ENCODE results near the gene TRAF5.
"Not testable (repeated sequence)": the region's sequence is repeated elsewhere in the genome, so short reads cannot be mapped to it uniquely, and the experiment has no call there.

The TRAF5 gene

GRCh38 chr1:211318576-211319280 lies 7.9 kb upstream of the TRAF5 start:
- Mint-ChIP-seq H3K9me3 (no peaks in the 10 kb centered on the region), H3K4me3 (no peak overlapping the region), H3K36me3 (ENCODE audit: insufficient read depth) (peaks cover 7% of the 10 kb centered on the region), H3K27me3 (no peaks in the 10 kb centered on the region), H3K27ac (ENCODE audit: low read depth) (no peak overlapping the region), H3K4me1 (no peaks in the 10 kb centered on the region)
- ATAC-seq (replicated peaks; ENCODE audit: extremely low read depth, poor library complexity, severe bottlenecking) (no peak), DNase-seq (ENCODE audit: low spot score in 2 of 2) (no peak)

DNA sequence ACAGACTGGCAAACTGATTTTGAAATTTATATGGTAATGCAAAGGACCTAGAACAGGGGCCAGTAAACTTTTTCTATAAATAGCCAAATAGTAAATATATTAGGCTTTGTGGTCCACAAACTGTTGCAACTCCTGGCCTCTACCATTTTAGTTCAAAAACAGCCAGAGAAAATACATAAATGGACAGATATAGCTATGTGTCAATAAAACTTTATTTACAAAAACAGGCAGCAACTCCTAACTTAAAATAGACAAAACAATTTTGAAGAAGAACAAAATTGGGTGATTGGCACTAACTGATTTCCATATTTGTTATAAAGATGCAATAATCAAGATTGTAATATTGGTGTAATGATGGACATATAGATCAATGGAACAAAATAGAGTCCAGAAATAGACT lies 6.7 kb upstream of the TRAF5 start:
- no peak for ATAC-seq (replicated peaks; ENCODE audit: extremely low read depth, poor library complexity, severe bottlenecking)
- Mint-ChIP-seq H3K36me3 (ENCODE audit: insufficient read depth) (peaks cover 6% of the 10 kb centered on the region), H3K27ac (ENCODE audit: low read depth) (no peak overlapping the region), H3K9me3 (no peaks in the 10 kb centered on the region), H3K27me3 (no peaks in the 10 kb centered on the region), H3K4me1 (no peaks in the 10 kb centered on the region), H3K4me3 (no peak overlapping the region)
- no peak for DNase-seq (ENCODE audit: low spot score in 2 of 2)

- Mint-ChIP-seq H3K27ac (ENCODE audit: low read depth) (no peak overlapping the region), H3K9me3 (no peaks in the 10 kb centered on the region), H3K36me3 (ENCODE audit: insufficient read depth) (peaks cover 3% of the 10 kb centered on the region), H3K4me3 (no peak overlapping the region), H3K27me3 (no peaks in the 10 kb centered on the region), H3K4me1 (peaks cover 7% of the 10 kb centered on the region)
- DNase-seq (ENCODE audit: low spot score in 2 of 2) (no peak), ATAC-seq (replicated peaks; ENCODE audit: extremely low read depth, poor library complexity, severe bottlenecking) (no peak)
These were observed 5.7 kb upstream of the TRAF5 start for GRCh38 chr1:211320980-211321379.

- H3K36me3 Mint-ChIP-seq (ENCODE audit: insufficient read depth); H3K27ac Mint-ChIP-seq (ENCODE audit: low read depth); DNase-seq (ENCODE audit: low spot score in 2 of 2); H3K9me3 Mint-ChIP-seq; ATAC-seq (replicated peaks; ENCODE audit: extremely low read depth, poor library complexity, severe bottlenecking); H3K4me3 Mint-ChIP-seq; H3K27me3 Mint-ChIP-seq: not testable (repeated sequence)
- H3K4me1 Mint-ChIP-seq: peaks cover 12% of the 10 kb centered on the region
These were observed 5.0 kb upstream of the TRAF5 start for GRCh38 chr1:211321646-211322045.

- DNase-seq (ENCODE audit: low spot score in 2 of 2) (peak; percentile 43 to 58), ATAC-seq (replicated peaks; ENCODE audit: extremely low read depth, poor library complexity, severe bottlenecking) (peak; percentile 71)
- H3K9me3 Mint-ChIP-seq: no peaks in the 10 kb centered on the region
- peaks cover 11% of the 10 kb centered on the region for H3K36me3 Mint-ChIP-seq (ENCODE audit: insufficient read depth)
- no peaks in the 10 kb centered on the region for H3K27me3 Mint-ChIP-seq
- peaks cover 25% of the 10 kb centered on the region for H3K4me1 Mint-ChIP-seq
- no peak overlapping the region for H3K4me3 Mint-ChIP-seq
- no peak overlapping the region for H3K27ac Mint-ChIP-seq (ENCODE audit: low read depth)
These were observed 3.2 kb upstream of the TRAF5 start for GRCh38 chr1:211323156-211324063.

DNA sequence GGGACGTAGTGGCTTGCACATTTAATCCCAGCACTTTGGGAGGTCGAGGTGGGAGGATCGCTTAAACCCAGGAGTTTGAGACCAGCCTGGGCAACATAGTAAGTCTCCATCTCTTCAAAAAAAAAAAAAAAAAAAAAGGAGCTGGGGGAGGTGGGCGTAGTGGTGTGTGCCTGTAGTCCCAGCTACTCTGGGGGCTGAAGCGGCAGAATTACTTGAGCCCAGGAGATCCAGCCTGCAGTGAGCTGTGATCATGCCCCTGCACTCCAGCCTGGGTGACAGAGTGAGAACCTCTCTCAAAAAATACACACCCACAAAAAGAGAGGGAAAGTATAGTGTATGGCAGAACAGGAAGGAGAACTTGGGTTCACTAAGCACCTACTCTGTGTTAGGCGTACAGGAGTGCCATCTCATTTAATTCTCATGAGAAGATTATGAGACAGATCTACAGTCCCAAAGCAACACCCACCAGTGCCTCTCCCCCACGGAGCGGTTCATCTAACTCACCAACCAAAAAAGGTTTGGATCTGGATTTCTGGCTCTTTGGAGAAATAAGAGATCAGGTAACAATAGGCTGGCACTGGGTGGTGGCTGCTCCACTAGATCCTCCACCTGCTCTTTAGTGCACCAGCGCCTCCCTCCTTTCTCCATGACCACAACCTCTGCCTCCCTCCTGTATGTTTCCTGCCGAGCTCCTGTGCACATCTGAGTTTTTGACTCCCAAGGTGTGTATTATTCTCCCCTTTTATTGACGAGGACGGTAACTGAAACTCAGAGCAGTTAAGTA lies 1.4 kb upstream of the TRAF5 start:
- Mint-ChIP-seq H3K4me3 (peak overlapping the region; percentile 88), H3K27me3 (no peaks in the 10 kb centered on the region), H3K9me3 (no peaks in the 10 kb centered on the region), H3K4me1 (peaks cover 43% of the 10 kb centered on the region), H3K36me3 (ENCODE audit: insufficient read depth) (peaks cover 14% of the 10 kb centered on the region), H3K27ac (ENCODE audit: low read depth) (peak overlapping the region; percentile 96)
- no peak for DNase-seq (ENCODE audit: low spot score in 2 of 2)
- no peak for ATAC-seq (replicated peaks; ENCODE audit: extremely low read depth, poor library complexity, severe bottlenecking)

DNA sequence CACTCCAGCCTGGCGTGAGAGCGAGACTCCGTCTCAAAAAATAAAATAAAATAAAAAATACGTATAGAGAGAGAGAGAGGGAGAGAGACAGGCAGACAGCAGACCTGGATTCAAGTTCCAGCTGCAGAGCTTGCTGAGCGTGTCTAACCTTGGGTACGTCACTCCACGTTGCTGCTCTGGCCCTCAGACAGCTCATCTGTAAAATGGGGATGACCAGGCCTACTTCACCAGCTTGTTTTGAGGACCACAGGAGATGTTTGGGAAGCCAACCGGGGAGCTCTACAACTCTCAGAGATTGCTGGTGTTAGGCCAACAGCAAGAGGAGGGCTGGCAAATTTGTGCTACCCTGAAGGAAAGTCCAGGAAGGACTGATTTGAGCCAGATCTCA lies 499 bp upstream of the TRAF5 start:
- Mint-ChIP-seq H3K27ac (ENCODE audit: low read depth) (peak overlapping the region; percentile 96), H3K9me3 (no peaks in the 10 kb centered on the region), H3K27me3 (no peaks in the 10 kb centered on the region), H3K36me3 (ENCODE audit: insufficient read depth) (peaks cover 17% of the 10 kb centered on the region), H3K4me1 (peaks cover 52% of the 10 kb centered on the region), H3K4me3 (peak overlapping the region; percentile 88)
- DNase-seq (ENCODE audit: low spot score in 2 of 2) (no peak), ATAC-seq (replicated peaks; ENCODE audit: extremely low read depth, poor library complexity, severe bottlenecking) (no peak)

- ATAC-seq (replicated peaks; ENCODE audit: extremely low read depth, poor library complexity, severe bottlenecking): peak; percentile 47
- Mint-ChIP-seq H3K36me3 (ENCODE audit: insufficient read depth) (peaks cover 17% of the 10 kb centered on the region), H3K4me1 (peaks cover 63% of the 10 kb centered on the region), H3K9me3 (no peaks in the 10 kb centered on the region), H3K4me3 (peak overlapping the region; percentile 88), H3K27ac (ENCODE audit: low read depth) (peak overlapping the region; percentile 95), H3K27me3 (no peaks in the 10 kb centered on the region)
- no peak for DNase-seq (ENCODE audit: low spot score in 2 of 2)
These were observed 801 bp downstream of the TRAF5 start for GRCh38 chr1:211327346-211327921.

GRCh38 chr1:211328084-211328694 lies 1.6 kb downstream of the TRAF5 start:
- Mint-ChIP-seq H3K4me3 (peak overlapping the region; percentile 88), H3K9me3 (no peaks in the 10 kb centered on the region), H3K36me3 (ENCODE audit: insufficient read depth) (peaks cover 17% of the 10 kb centered on the region), H3K27ac (ENCODE audit: low read depth) (peak overlapping the region; percentile 95), H3K4me1 (peaks cover 70% of the 10 kb centered on the region), H3K27me3 (no peaks in the 10 kb centered on the region)
- no peak for DNase-seq (ENCODE audit: low spot score in 2 of 2)
- ATAC-seq (replicated peaks; ENCODE audit: extremely low read depth, poor library complexity, severe bottlenecking): no peak

DNA sequence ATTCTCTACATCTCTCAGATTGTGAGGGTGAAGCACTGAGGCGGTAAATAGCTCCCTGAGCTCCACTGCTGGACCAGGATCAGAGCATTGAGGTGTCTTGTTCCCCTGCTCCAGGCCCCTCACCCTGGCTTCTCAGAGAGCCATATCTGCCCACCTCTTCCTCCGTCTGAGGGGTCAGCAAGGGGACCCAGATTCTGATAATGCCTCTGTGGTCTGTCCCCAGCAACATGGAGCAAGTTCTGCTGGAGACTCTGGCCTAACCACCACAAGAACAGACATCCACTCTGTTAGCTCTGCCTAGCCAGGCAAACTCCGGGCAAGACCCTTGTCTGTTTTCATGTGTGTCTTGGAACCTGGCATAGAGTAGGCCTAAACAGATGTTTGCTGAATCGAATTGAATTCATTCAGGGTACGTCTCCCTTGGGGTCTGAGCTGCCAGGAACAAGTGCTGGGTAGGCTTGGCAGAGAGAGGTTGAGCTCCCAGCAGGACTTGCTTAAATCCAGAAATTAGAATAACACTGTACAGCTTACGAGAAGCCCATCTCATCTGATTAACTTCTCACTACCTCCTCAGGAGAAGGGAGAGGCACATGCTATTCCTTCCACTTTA lies 2.3 kb downstream of the TRAF5 start:
- ATAC-seq (replicated peaks; ENCODE audit: extremely low read depth, poor library complexity, severe bottlenecking): no peak
- DNase-seq (ENCODE audit: low spot score in 2 of 2): no peak
- Mint-ChIP-seq H3K4me3 (peak overlapping the region; percentile 88), H3K36me3 (ENCODE audit: insufficient read depth) (peaks cover 17% of the 10 kb centered on the region), H3K9me3 (no peaks in the 10 kb centered on the region), H3K27ac (ENCODE audit: low read depth) (peak overlapping the region; percentile 95), H3K4me1 (peaks cover 75% of the 10 kb centered on the region), H3K27me3 (no peaks in the 10 kb centered on the region)

DNA sequence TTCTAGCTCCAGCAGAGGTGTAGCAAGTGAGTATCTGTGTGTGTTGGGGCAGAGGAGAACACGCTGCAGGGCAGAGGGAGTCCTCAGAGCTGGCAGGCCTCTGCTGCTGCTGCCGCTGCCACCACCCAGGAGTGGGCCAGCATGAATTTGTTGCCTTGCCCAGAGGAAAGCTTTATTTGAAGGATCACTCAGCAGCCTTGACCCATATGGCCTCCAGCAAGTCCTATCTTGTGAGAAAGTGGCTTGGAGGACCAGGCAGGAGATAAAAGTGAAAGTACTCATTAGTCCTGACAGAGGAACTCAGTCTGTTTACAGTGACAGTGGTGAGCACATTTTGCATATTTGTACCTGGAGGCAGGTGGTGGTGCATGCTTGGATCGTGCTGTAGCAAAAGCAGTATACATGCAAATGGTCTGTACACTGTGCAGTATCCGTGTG lies 3.1 kb downstream of the TRAF5 start:
- Mint-ChIP-seq H3K4me3 (peak overlapping the region; percentile 88), H3K36me3 (ENCODE audit: insufficient read depth) (peaks cover 15% of the 10 kb centered on the region), H3K27ac (ENCODE audit: low read depth) (peak overlapping the region; percentile 95), H3K27me3 (no peaks in the 10 kb centered on the region), H3K4me1 (peaks cover 80% of the 10 kb centered on the region), H3K9me3 (no peaks in the 10 kb centered on the region)
- ATAC-seq (replicated peaks; ENCODE audit: extremely low read depth, poor library complexity, severe bottlenecking) (peak; percentile 30), DNase-seq (ENCODE audit: low spot score in 2 of 2) (no peak)
